Fibroblast of villous mesenchyme (primary cell): ENCODE measurements around the gene CACNA1D. TPM values are rescaled to one million over a fixed set of nuclear protein-coding genes. Genes with fewer than 3 reads are reported as not detected.

Source experiments
- DNase-seq: peaks from one replicate; pipeline ENCODE4 v3.0.0-alpha.2; 2010; ENCODE audit warnings: low read depth
- H3K4me3 ChIP-seq: 2 replicates; pipeline ENCODE4 v1.5.1; 2011; ENCODE audit warnings: low read depth, mild to moderate bottlenecking, low read length
- CTCF ChIP-seq: IDR thresholded peaks from 2 replicates; pipeline ENCODE4 v1.5.1; 2012; ENCODE audit warnings: low read depth, mild to moderate bottlenecking, low read length; ENCODE audit not compliant: insufficient read depth
- total RNA-seq: library from RNA; depleted of rRNA; stranded (reverse); fragments of >200 nt; gene quantifications from 2 replicates; pipeline ENCODE4 v1.2.3, GENCODE V29; 2012

The CACNA1D gene
- total RNA-seq, 1 donor: not detected

GRCh38 chr3:53816425-53816824 is 322.0 kb downstream of the CACNA1D start:
- DNase-seq: no peak
- H3K4me3 ChIP-seq: no peak overlapping the region
- no peak for TF ChIP-seq CTCF

GRCh38 chr3:53817211-53817610 is 322.8 kb downstream of the CACNA1D start:
- DNase-seq: no peak
- TF ChIP-seq CTCF: no peak
- no peak overlapping the region for H3K4me3 ChIP-seq

- no peak for DNase-seq
- no peak for TF ChIP-seq CTCF
- H3K4me3 ChIP-seq: no peak overlapping the region
Observed at GRCh38 chr3:53817809-53818208, 323.4 kb downstream of the CACNA1D start.

GRCh38 chr3:53818221-53819162 is 324.1 kb downstream of the CACNA1D start:
- DNase-seq: no peak
- TF ChIP-seq CTCF: no peak
- no peak overlapping the region for H3K4me3 ChIP-seq

- no peak for DNase-seq
- no peak overlapping the region for H3K4me3 ChIP-seq
- no peak for TF ChIP-seq CTCF
Observed at GRCh38 chr3:53819163-53819868, 324.9 kb downstream of the CACNA1D start.

GRCh38 chr3:53820084-53820483 is 325.7 kb downstream of the CACNA1D start:
- no peak for TF ChIP-seq CTCF
- DNase-seq: no peak
- H3K4me3 ChIP-seq: no peak overlapping the region
